ENCODE results near the gene NYNRIN.
"Not testable (repeated sequence)": the region's sequence is repeated elsewhere in the genome, so short reads cannot be mapped to it uniquely, and the experiment has no call there.

The NYNRIN gene

DNA sequence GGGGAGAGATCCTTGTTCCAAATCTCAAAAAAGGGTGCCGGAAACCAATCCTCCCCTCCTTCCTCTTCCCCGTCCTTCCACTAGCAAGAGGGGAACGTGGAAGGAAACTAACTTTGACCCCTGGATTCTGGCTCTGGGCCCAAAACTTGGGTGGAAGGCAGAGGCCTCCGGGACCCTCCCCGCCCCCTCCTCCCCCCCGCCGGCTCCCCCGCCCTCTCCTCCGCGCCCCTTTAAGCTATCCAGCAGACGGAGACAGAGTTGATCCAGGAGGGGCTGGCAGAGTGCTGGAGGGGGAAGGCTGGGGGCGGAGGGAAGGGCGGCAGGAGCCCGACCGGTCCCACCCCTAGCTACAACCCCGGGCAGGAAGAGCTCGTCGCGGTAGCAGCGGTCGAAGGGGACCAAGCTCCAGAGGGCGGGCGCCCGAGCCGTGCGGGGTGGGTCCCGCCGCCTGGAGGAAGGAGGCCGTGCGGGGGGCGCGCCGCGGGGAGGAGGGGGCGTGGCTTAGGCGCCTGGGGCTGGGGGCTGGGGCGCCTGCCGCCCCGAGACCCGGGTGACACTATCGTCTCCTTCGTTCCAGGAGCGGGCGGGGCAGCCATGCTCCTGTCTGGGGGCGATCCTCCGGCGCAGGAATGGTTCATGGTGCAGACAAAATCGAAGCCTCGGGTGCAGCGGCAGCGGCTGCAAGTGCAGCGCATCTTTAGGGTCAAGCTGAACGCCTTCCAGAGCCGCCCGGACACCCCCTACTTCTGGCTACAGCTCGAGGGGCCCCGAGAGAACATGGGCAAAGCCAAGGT lies at the start of gene NYNRIN:
TSS of gene NYNRIN (plus strand) at position 351 of the 794 bp plus-strand sequence. CDS start at position 595, 244 bp downstream.
- DNase-seq = no peak

GRCh38 chr14:24349742-24350141 lies 49.1 kb upstream of the NYNRIN start:
- no peak for DNase-seq

DNA sequence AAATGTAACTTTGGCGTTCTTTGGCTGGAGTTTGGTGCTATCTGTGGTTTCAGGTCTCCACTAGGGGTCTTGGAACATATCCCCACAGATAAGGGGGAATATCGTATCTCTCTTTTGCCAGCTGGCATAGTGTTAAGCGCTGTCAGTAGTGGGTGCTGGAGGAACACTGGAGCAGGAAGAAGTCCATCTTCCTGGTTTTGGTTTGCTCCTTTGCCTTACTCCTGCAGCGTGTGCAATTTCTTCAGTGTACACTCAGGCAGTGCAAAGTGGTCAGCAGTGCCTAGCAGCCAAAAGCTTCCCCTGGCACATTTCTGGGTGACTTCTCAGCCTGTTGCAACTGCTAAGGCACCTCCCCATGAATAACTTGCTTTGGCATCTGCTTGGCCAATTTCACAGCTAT lies 47.3 kb upstream of the NYNRIN start:
- DNase-seq = no peak

DNA sequence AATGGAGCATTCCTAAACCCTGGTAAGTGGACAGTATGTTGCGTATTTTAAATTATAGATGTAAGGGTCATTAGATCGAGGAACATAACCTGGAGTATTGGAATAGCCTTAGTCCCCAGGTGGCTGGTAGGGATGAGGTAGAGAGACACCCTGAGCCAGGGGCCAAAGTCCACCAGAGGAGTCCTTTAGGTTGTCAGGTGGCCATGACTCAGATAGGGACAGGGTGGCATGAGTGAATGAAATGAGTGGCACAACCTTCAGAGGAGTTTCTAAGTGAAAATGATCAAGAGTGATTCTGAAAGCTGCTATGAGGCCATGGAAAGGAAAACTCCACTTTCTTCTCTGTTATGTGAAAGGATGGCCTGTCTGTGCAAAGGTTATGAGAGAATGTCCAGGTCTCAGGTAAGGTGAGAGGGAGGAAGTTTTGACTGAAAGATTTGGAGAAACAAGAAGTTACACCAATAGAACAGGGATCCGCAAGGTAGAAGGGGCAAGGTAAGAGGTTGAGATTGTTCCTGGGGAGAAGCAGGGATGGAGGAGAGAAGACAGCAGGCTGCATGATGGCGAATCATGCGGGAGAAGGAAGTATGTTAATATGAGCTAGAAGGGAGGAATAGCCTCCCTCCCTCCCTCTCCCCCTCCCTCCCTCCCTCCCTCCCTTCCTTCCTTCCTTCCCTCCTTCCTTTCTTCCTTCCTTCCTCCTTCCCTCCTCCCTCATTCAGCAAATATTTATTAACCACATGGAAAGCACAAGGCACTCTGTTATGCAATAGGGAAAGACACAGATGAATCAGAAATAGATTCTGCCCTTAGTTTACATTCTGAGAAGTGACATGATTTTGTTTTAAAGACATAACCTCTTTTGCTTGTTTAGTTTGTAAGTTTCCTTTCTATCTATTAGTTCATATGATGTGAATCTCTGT lies 45.0 kb upstream of the NYNRIN start:
- no peak for DNase-seq

- DNase-seq = not testable (repeated sequence)
Observed at GRCh38 chr14:24354482-24354825, 44.3 kb upstream of the NYNRIN start.

GRCh38 chr14:24355009-24355408 lies 43.8 kb upstream of the NYNRIN start:
- DNase-seq = no peak

DNA sequence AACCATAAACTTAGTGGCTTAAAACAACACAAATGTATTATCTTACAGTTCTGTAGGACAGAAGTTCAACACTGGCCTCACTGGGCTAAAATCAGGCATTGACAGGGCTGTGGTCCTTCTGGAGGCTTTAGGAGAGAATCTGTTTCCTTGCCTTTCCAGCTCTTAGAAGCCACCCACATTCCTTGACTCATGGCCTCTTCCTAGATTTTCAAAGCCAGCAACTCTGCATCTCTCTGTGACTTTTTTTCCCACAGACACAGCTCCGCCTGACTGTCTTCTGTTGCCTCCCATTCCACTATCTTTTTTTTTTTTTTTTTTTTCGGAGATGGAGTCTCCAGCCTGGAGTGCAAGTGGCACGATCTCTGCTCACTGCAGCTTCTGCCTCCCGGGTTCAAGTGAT lies 42.6 kb upstream of the NYNRIN start:
- DNase-seq = no peak

- DNase-seq = no peak
Observed at GRCh38 chr14:24360281-24360680, 38.5 kb upstream of the NYNRIN start.

GRCh38 chr14:24361326-24361725 lies 37.5 kb upstream of the NYNRIN start:
- DNase-seq = no peak

DNA sequence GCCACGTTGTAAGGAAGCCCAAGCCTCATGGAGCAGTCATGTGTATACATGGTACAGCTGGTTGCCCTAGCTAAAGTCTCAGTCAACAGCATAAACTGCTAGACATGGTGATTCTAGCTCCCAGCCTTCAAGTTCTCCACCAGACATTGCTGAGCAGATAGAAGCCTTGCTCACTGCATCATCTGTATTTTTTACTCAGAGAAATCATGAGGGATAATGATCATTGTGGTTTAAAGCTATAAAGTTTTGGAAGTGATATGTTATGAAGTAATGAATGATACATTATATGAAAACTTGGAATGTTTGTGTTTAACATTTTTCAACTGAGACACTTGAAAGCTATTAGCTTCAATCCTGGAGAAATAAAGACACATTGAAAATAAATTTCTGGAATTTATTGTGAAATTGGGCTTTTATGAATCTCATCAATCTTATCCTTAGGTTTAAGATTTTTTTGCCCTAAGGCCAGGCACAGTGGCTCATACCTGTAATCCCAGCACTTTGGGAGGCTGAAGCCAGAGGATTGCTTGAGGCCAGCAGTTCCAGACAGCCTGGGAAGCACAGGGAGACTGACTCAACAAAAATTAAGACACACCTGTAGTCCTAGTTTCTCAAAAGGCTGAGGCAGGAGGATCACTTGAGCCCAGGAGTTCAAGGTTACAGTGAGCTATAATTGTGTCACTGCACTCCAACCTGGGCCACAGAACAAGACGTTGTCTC lies 36.4 kb upstream of the NYNRIN start:
- no peak for DNase-seq

- DNase-seq = no peak
Observed at GRCh38 chr14:24363401-24363800, 35.4 kb upstream of the NYNRIN start.

DNA sequence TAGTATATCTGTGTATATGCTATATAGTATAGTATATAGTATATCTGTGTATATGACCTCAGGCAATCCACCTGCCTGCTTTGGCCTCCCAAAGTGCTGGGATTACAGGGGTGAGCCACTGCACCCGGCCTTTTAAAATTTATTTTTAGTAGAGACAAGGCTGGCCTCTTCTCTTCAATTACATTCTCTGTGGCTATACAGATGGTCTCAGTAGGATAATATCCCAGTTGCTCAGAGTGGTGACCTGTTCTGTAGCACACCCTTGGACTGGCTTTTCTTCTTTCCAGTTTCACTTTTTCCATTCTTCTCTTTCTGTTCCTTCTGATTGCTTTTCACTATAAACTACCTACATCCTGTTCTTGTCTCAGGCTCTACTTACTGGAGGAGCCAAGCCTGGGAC lies 34.0 kb upstream of the NYNRIN start:
- no peak for DNase-seq

- DNase-seq = peak; percentile 81 to 88
Observed at GRCh38 chr14:24365600-24366412, 33.0 kb upstream of the NYNRIN start.

GRCh38 chr14:24366413-24366720 lies 32.4 kb upstream of the NYNRIN start:
- no peak for DNase-seq

DNA sequence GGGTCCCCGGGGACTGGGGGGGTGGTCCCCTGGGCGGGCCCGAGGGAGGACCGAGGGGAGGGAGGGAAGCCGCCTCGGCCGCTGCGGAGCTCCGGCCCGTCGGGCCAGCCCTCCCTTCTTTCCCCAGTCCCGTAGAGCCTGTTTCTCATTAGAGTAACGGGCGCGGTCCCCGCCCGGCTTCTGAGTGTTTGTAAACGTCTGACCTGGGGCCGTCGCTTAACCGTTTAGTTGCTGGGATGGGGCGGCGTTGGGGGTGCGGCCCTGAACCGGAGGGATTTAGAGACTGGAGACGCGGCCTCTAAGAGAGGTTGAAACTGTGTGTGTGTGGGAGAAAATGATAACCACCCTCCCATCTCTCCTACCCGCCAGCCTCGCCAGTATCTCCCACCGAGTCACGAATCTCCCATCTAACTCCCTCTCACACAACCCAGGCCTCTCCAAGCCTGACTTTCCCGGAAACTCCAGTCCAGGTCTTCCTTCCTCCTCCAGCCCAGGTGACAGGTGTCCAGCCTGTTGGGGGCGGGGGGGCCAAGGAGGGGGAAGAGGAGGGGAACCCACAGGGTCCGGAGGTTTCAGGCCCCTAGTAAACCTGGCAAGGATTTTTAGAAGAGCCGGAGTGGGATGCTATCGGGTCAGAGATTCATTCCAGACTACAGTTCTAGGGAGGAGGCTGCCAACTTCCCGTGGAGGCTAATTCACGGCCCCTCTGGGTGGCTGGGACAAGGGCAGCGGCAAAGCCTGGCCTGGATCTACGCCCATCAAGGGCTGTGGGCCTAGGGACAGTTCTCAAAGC lies 31.9 kb upstream of the NYNRIN start:
- no peak for DNase-seq

DNA sequence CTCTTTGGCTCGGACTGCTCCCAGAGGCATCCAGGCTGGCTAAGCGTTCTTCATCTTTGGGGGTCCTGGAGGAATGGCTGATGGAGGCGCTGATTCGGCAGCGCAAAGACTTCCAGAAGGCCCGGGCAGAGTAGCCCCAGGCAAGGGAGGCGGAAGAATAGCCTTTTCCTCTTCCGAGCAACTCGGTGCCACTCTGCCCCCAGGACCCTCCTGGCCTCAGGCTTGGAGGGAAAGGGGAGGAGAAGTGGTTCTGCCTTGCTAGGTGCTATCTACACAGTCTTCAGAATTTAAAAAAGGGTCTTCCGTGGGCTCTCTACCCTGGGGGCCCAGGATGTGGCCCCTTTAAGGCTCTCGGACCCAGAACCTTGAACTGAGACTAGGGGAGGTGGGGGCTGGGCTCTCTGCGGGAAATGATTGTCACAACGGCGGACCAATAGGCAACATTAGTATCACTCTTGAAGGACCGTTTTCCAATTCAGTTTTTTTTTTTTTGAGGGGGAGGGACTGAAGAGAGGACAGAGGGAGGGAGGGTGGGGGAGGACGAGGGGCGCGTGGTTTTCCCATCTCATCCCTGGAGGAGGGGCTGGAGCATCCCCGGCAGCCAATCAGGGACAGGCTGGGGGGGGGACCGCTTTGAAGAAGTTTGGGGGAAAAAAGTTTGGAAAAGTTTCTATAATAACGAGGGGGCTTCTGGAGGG lies 31.1 kb upstream of the NYNRIN start, which contains the start of gene NFATC4:
TSS of gene NFATC4 (plus strand) at position 671 of the 698 bp plus-strand sequence. CDS start 157 bp downstream, outside the sequence.
- no peak for DNase-seq

DNA sequence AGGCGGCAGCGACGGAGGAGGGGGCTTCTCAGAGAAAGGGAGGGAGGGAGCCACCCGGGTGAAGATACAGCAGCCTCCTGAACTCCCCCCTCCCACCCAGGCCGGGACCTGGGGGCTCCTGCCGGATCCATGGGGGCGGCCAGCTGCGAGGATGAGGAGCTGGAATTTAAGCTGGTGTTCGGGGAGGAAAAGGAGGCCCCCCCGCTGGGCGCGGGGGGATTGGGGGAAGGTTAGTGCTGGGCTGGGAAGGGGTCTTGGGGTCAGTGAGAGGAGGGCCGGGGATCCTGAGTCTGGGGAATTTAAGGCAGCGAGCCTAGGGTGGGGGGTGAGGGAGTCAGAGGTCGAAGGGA lies 30.6 kb upstream of the NYNRIN start:
- DNase-seq = no peak

GRCh38 chr14:24368562-24369252 lies 30.1 kb upstream of the NYNRIN start:
- DNase-seq = no peak

- no peak for DNase-seq
Observed at GRCh38 chr14:24369463-24369862, 29.3 kb upstream of the NYNRIN start.

DNA sequence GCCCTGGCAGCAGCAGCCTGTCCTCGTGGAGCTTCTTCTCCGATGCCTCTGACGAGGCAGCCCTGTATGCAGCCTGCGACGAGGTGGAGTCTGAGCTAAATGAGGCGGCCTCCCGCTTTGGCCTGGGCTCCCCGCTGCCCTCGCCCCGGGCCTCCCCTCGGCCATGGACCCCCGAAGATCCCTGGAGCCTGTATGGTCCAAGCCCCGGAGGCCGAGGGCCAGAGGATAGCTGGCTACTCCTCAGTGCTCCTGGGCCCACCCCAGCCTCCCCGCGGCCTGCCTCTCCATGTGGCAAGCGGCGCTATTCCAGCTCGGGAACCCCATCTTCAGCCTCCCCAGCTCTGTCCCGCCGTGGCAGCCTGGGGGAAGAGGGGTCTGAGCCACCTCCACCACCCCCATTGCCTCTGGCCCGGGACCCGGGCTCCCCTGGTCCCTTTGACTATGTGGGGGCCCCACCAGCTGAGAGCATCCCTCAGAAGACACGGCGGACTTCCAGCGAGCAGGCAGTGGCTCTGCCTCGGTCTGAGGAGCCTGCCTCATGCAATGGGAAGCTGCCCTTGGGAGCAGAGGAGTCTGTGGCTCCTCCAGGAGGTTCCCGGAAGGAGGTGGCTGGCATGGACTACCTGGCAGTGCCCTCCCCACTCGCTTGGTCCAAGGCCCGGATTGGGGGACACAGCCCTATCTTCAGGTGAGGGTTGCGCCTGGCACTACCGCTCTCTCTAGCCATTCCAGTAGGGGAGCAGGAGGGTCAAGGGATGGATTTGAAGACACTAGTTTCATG lies 28.7 kb upstream of the NYNRIN start:
- no peak for DNase-seq
